Pulmonary artery endothelial cell (primary cell): Measurements from ENCODE around the gene C21orf58. TPM values are rescaled to one million over a fixed set of nuclear protein-coding genes. Genes with fewer than 3 reads are reported as not detected.

Experiments used
- DNase-seq: peaks from one replicate; pipeline ENCODE4 v3.0.0-alpha.2; 2011; ENCODE audit warnings: low read depth, low spot score
- total RNA-seq: library from RNA; depleted of rRNA; stranded (reverse); fragments of >200 nt; gene quantifications from 2 replicates; pipeline ENCODE4 v1.2.3, GENCODE V29; 2014

C21orf58 gene
- total RNA-seq, 1 donor from 2014 or later, result 4.1 TPM

DNA sequence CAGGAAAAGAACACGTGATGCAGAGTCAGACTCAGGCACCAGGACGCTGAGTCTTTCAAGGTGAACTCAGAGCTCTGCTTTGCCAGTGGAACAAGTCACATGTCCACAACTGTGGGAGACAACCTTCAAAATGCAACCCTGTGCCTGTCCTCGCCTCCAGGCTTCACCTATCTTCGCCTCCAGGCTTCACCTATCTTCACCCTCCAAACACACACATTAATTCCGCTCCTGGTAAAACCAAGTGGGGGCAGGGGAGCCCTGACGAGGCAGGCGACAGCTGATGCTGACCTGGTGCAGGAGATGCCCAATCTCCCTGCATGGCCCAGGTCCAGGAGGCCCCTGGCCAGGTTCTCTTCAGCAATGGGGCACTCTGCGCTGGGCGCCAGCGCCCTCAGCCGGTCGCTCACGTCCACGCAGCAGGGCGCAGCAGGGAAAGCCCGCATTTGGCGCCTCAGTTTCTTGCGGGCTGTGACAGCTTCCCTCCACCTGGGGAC is 67.1 kb downstream of the C21orf58 start:
- DNase-seq, result no peak

DNA sequence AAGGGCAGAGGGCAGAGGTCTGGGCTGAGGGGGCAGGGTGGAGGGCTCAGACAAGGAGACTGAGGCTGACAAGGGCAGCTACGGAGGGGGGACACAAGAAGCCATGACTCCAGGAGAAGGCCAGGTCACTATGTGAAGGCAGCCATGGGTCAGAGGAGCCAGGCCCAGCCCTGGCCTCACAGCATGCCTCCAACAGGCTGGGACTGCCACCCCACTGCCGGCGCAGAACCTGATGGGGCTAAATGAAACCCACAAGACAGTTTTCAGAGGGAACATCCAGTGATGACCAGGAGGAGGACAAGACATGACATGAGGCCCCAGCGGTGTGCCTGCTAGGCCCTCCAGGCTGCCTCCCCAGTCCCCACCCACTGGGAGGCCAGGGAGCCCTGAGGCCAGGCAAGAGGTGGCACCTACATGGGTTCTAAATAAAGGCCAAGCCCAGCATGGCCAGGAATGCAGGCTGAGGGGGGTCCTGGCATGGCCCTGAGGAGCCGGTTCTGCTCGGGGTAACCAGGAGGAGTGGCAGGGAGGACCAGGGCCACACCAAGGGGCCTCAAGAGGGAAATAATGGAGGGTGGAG is 67.8 kb downstream of the C21orf58 start:
- DNase-seq, result no peak

- no peak for DNase-seq
Observed at GRCh38 chr21:46255166-46255565, 68.5 kb downstream of the C21orf58 start.

DNA sequence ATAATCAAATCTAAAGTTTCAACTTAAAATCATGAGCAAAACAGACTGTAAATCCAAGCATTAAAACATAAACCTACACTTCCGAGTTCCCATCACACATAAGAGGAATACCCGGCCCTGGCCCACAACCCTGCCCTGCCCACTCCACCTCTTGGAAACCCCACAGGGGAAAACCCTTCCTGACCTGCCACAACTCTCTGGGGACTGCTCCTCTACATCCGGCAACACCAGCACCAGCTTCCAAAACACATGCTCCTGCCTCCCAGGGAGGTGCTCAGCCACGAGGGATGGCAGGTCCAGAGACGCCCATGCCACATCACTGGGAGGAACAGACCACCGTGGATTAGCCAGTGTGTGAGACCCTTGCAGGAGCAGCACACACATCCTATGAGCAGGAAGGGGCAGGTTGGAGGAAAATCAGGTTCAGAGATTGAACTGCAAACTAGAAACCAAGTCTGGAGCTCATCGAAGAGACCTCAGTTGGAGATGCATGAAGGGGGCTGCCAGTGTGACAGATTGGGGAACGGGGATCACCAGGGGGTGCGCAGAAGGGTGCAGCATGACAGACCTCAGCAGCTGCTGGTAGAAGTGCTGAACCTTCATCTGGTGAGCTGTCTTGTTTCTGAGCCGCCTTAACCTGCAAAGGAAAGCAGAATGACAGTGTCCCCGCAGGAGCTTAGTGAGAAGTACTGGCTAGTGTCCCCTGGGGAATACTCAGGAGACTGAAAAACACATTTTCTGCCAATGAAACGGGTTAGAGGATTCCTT is 69.3 kb downstream of the C21orf58 start:
- DNase-seq, result no peak

DNA sequence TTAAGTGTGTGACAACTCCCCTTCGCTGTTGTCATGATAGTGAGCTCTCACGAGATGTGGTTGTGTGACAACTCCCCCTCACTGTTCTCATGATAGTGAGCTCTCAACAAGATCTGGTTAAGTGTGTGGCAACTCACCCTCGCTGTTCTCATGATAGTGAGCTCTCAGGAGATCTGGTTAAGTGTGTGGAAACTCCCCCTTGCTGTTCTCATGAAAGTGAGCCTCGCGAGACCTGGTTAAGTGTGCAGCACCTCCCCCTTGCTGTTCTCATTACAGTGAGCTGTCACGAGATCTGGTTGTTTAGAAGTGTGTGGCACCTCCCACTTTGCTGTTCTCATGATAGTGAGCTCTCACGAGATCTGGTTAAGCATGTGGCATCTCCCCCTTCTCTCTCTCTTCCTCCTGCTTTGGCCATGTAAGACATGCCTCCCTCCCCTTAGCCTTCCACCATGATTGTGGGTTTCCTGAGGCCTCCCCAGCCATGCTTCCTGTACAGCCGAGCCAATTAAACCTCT is 70.0 kb downstream of the C21orf58 start:
- no peak for DNase-seq

GRCh38 chr21:46252840-46253239 is 70.8 kb downstream of the C21orf58 start:
- DNase-seq, result no peak

Other genes starting within 250 kb of the C21orf58 start
- 0.21 and 1.2 TPM in 2 replicates for gene COL6A2, start 225.8 kb downstream of the C21orf58 start, total RNA-seq
- 0.25 TPM in 1 of 2 replicates, not detected in the other for gene FTCD, start 168.3 kb downstream of the C21orf58 start, total RNA-seq
- 6.9 and 7.5 TPM in 2 replicates for gene SPATC1L, start 139.4 kb downstream of the C21orf58 start, total RNA-seq
- gene LSS, start 95.1 kb downstream of the C21orf58 start, total RNA-seq, result 69.8 and 101 TPM in 2 replicates
- 87.0 and 95.6 TPM in 2 replicates for gene MCM3AP, start 38.3 kb downstream of the C21orf58 start, total RNA-seq
- gene YBEY, start 37.5 kb downstream of the C21orf58 start, total RNA-seq, result 8.3 and 8.7 TPM in 2 replicates
- gene PCNT, start 286 bp upstream of the C21orf58 start, total RNA-seq, result 18.1 and 31.5 TPM in 2 replicates
- 22.9 and 33.6 TPM in 2 replicates for gene DIP2A, start 135.0 kb upstream of the C21orf58 start, total RNA-seq